ENCODE data around the gene ALDH2. TPM values are rescaled to one million over a fixed set of nuclear protein-coding genes. Genes with fewer than 3 reads are reported as not detected.

The ALDH2 gene
- total RNA-seq, 2 experiments from 2014 or later, result 0.29 to 0.31 TPM

GRCh38 chr12:111776836-111777344 is 10.2 kb downstream of the ALDH2 start:
- H3K9me3 Mint-ChIP-seq (ENCODE audit: insufficient read depth), result no peaks in the 10 kb centered on the region
- CTCF ChIA-PET, result interaction anchor here (1.4 kb wide), 1 partner anchor 36 kb away, joined by 3 read pairs; no protein-coding TSS in a partner anchor
- H3K36me3 Mint-ChIP-seq (ENCODE audit: low read depth), result no peaks in the 10 kb centered on the region

GRCh38 chr12:111777345-111778045 is 10.8 kb downstream of the ALDH2 start:
- Mint-ChIP-seq H3K36me3 (ENCODE audit: low read depth) (no peaks in the 10 kb centered on the region), H3K27ac (no peak overlapping the region), H3K27me3 (ENCODE audit: low read depth) (peaks cover 3% of the 10 kb centered on the region), H3K9me3 (ENCODE audit: insufficient read depth) (no peaks in the 10 kb centered on the region), H3K4me3 (no peak overlapping the region), H3K4me1 (ENCODE audit: low read depth) (peaks cover 12% of the 10 kb centered on the region)
- CTCF ChIA-PET, result interaction anchor here (1.4 kb wide), 1 partner anchor 35 kb away, joined by 3 read pairs; no protein-coding TSS in a partner anchor
- POLR2A ChIA-PET, result no interaction called here
- no peak for ATAC-seq
- DNase-seq, result no peak

More at GRCh38 chr12:111776836-111777344, 10.2 kb downstream of the ALDH2 start:
- H3K27me3 Mint-ChIP-seq (ENCODE audit: low read depth), result peaks cover 3% of the 10 kb centered on the region
- no peak for DNase-seq
- ATAC-seq, result no peak
- POLR2A ChIA-PET, result interaction anchor here (0.9 kb wide), 1 partner anchor 91 kb away, joined by 3 read pairs; the partner anchor contains the start of genes ACAD10 and BRAP
- H3K4me1 Mint-ChIP-seq (ENCODE audit: low read depth), result peaks cover 12% of the 10 kb centered on the region
- H3K4me3 Mint-ChIP-seq, result no peak overlapping the region
- H3K27ac Mint-ChIP-seq, result no peak overlapping the region

- Mint-ChIP-seq H3K4me3 (no peak overlapping the region), H3K27ac (no peak overlapping the region), H3K27me3 (ENCODE audit: low read depth) (peaks cover 3% of the 10 kb centered on the region), H3K36me3 (ENCODE audit: low read depth) (no peaks in the 10 kb centered on the region), H3K4me1 (ENCODE audit: low read depth) (peaks cover 12% of the 10 kb centered on the region), H3K9me3 (ENCODE audit: insufficient read depth) (no peaks in the 10 kb centered on the region)
- ChIA-PET CTCF (no interaction called here), POLR2A (no interaction called here)
- DNase-seq, result no peak
- no peak for ATAC-seq
Measured at GRCh38 chr12:111780166-111780565, 13.4 kb downstream of the ALDH2 start.

DNA sequence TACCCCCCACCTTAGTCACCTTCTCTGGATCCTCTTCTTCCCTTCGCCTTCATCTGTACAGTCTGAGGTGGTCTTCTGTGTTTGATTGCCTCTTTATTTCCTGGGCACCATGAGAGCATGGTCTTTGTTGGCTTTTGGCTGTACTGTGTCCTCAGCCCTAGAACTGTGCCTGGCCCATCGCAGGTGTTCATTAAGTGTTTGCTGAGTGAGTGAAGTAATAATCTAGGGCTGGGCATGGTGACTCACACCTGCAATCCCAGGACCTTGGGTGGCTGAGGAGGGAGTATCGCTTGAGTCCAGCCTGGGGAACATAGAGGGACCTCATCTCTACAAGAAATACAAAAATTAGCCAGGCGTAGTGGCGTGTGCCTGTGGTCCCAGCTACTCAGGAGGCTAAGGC is 13.9 kb downstream of the ALDH2 start:
- ATAC-seq, result no peak
- H3K9me3 Mint-ChIP-seq (ENCODE audit: insufficient read depth), result no peaks in the 10 kb centered on the region
- ChIA-PET CTCF (interaction anchor here (1.2 kb wide), 1 partner anchor 193 kb away, joined by 3 read pairs; no protein-coding TSS in a partner anchor), POLR2A (no interaction called here)
- no peak for DNase-seq
- peaks cover 11% of the 10 kb centered on the region for H3K4me1 Mint-ChIP-seq (ENCODE audit: low read depth)
- H3K27me3 Mint-ChIP-seq (ENCODE audit: low read depth), result peaks cover 3% of the 10 kb centered on the region
- no peak overlapping the region for H3K4me3 Mint-ChIP-seq
- no peak overlapping the region for H3K27ac Mint-ChIP-seq
- no peaks in the 10 kb centered on the region for H3K36me3 Mint-ChIP-seq (ENCODE audit: low read depth)

DNA sequence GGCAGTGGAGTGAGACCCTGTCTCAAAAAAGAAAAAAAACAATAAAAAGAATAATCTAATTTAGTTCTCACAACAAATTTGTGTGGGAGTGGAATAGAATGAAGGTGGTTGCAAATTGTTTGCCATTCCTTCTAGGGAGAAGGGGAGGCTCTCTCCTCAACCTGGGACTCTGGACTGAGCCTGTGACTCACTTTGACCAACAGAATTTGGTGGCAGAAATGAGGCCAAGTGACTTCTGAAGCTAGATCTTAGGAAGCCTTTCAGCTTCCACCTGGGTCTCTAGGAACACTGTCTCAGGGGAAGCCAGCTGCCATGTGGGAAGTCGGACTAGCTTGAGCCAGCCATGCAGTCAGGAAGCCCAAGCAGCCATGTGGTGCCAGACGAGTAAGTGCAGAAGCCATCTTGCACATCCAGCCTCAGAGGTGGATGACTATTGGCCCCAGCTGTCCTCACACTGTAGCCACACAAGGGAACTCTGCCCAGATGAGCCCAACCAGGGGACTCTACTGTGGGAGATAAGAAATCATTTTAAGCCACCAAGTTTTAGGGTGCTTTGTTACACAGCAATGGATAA is 14.4 kb downstream of the ALDH2 start:
- ChIA-PET CTCF (interaction anchor here (1.2 kb wide), 1 partner anchor 192 kb away, joined by 3 read pairs; no protein-coding TSS in a partner anchor), POLR2A (no interaction called here)
- ATAC-seq (no peak), DNase-seq (no peak)
- Mint-ChIP-seq H3K4me3 (no peak overlapping the region), H3K9me3 (ENCODE audit: insufficient read depth) (no peaks in the 10 kb centered on the region), H3K27ac (no peak overlapping the region), H3K4me1 (ENCODE audit: low read depth) (peaks cover 5% of the 10 kb centered on the region), H3K27me3 (ENCODE audit: low read depth) (peaks cover 3% of the 10 kb centered on the region), H3K36me3 (ENCODE audit: low read depth) (no peaks in the 10 kb centered on the region)

- H3K4me1 Mint-ChIP-seq (ENCODE audit: low read depth), result peaks cover 5% of the 10 kb centered on the region
- ChIA-PET POLR2A (no interaction called here), CTCF (no interaction called here)
- H3K27ac Mint-ChIP-seq, result no peak overlapping the region
- no peak overlapping the region for H3K4me3 Mint-ChIP-seq
- H3K36me3 Mint-ChIP-seq (ENCODE audit: low read depth), result no peaks in the 10 kb centered on the region
- H3K27me3 Mint-ChIP-seq (ENCODE audit: low read depth), result no peaks in the 10 kb centered on the region
- no peak for ATAC-seq
- no peak for DNase-seq
- H3K9me3 Mint-ChIP-seq (ENCODE audit: insufficient read depth), result no peaks in the 10 kb centered on the region
Measured at GRCh38 chr12:111783046-111783445, 16.3 kb downstream of the ALDH2 start.

DNA sequence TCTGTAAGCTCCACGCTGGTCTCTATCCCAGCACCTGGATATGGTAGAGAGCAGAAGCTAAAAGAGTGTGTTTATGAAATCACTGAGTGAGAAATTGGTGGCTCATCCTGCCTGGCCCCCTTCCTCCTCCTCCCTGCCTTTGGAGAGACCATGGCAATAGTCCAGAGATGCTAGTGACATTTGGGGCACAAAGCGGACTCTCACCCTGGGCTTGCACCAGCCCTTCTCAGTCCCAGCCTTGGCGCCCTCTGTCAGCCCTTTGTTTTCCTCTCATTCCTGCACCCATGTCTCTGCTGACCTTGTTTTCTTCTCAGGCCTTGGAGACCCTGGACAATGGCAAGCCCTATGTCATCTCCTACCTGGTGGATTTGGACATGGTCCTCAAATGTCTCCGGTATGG is 18.2 kb downstream of the ALDH2 start:
- H3K9me3 Mint-ChIP-seq (ENCODE audit: insufficient read depth), result no peaks in the 10 kb centered on the region
- ChIA-PET CTCF (interaction anchor here (1.4 kb wide), 1 partner anchor 28 kb away, joined by 6 read pairs; no protein-coding TSS in a partner anchor), POLR2A (no interaction called here)
- DNase-seq (no peak), ATAC-seq (no peak)
- no peaks in the 10 kb centered on the region for H3K27me3 Mint-ChIP-seq (ENCODE audit: low read depth)
- no peak overlapping the region for H3K4me3 Mint-ChIP-seq
- peaks cover 5% of the 10 kb centered on the region for H3K4me1 Mint-ChIP-seq (ENCODE audit: low read depth)
- no peaks in the 10 kb centered on the region for H3K36me3 Mint-ChIP-seq (ENCODE audit: low read depth)
- no peak overlapping the region for H3K27ac Mint-ChIP-seq

- no peak overlapping the region for H3K27ac Mint-ChIP-seq
- no peak overlapping the region for H3K4me3 Mint-ChIP-seq
- ChIA-PET POLR2A (no interaction called here), CTCF (interaction anchor here (1.4 kb wide), 1 partner anchor 27 kb away, joined by 6 read pairs; no protein-coding TSS in a partner anchor)
- DNase-seq, result no peak
- H3K9me3 Mint-ChIP-seq (ENCODE audit: insufficient read depth), result no peaks in the 10 kb centered on the region
- H3K4me1 Mint-ChIP-seq (ENCODE audit: low read depth), result no peaks in the 10 kb centered on the region
- ATAC-seq, result no peak
- H3K36me3 Mint-ChIP-seq (ENCODE audit: low read depth), result no peaks in the 10 kb centered on the region
- H3K27me3 Mint-ChIP-seq (ENCODE audit: low read depth), result no peaks in the 10 kb centered on the region
Measured at GRCh38 chr12:111785651-111786050, 18.9 kb downstream of the ALDH2 start.

- no peaks in the 10 kb centered on the region for H3K9me3 Mint-ChIP-seq (ENCODE audit: insufficient read depth)
- POLR2A ChIA-PET, result interaction anchor here (0.6 kb wide), 1 partner anchor 676 kb away, joined by 3 read pairs; no protein-coding TSS in a partner anchor
- CTCF ChIA-PET, result interaction anchor here (2.5 kb wide), 1 partner anchor 24 kb away, joined by 6 read pairs; no protein-coding TSS in a partner anchor
- ATAC-seq, result no peak
- no peak overlapping the region for H3K4me3 Mint-ChIP-seq
- no peak for DNase-seq
- H3K36me3 Mint-ChIP-seq (ENCODE audit: low read depth), result no peaks in the 10 kb centered on the region
- no peaks in the 10 kb centered on the region for H3K27me3 Mint-ChIP-seq (ENCODE audit: low read depth)
- no peak overlapping the region for H3K27ac Mint-ChIP-seq
- H3K4me1 Mint-ChIP-seq (ENCODE audit: low read depth), result no peaks in the 10 kb centered on the region
Measured at GRCh38 chr12:111788178-111788654, 21.5 kb downstream of the ALDH2 start.

DNA sequence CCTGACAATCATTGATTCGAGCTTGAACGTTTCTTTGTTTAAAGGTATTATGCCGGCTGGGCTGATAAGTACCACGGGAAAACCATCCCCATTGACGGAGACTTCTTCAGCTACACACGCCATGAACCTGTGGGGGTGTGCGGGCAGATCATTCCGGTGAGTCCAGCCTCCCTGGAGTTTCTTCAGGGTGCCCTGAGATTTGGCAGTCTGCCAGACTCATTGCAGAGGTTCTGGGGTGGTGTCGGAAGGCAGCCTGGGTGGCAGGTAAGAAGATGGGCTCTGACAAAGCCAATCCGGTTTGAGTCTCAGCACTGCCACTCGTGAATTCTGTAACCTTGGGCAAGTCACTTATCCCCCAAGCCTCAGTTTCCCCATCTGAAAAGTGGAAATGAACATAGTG is 23.0 kb downstream of the ALDH2 start:
- DNase-seq, result no peak
- Mint-ChIP-seq H3K9me3 (ENCODE audit: insufficient read depth) (no peaks in the 10 kb centered on the region), H3K4me1 (ENCODE audit: low read depth) (no peaks in the 10 kb centered on the region), H3K36me3 (ENCODE audit: low read depth) (no peaks in the 10 kb centered on the region), H3K4me3 (no peak overlapping the region), H3K27ac (no peak overlapping the region), H3K27me3 (ENCODE audit: low read depth) (no peaks in the 10 kb centered on the region)
- CTCF ChIA-PET, result interaction anchor here (0.6 to 2.5 kb wide), 2 partner anchors 23 to 894 kb away, joined by 3 to 6 read pairs; no protein-coding TSS in a partner anchor
- POLR2A ChIA-PET, result no interaction called here
- ATAC-seq, result no peak

GRCh38 chr12:111791507-111791906 is 24.8 kb downstream of the ALDH2 start:
- ChIA-PET POLR2A (no interaction called here), CTCF (interaction anchor here (0.8 kb wide), 1 partner anchor 22 kb away, joined by 3 read pairs; no protein-coding TSS in a partner anchor)
- no peak overlapping the region for H3K4me3 Mint-ChIP-seq
- no peaks in the 10 kb centered on the region for H3K9me3 Mint-ChIP-seq (ENCODE audit: insufficient read depth)
- no peak for DNase-seq
- H3K36me3 Mint-ChIP-seq (ENCODE audit: low read depth), result no peaks in the 10 kb centered on the region
- no peak for ATAC-seq
- no peaks in the 10 kb centered on the region for H3K4me1 Mint-ChIP-seq (ENCODE audit: low read depth)
- H3K27me3 Mint-ChIP-seq (ENCODE audit: low read depth), result no peaks in the 10 kb centered on the region
- no peak overlapping the region for H3K27ac Mint-ChIP-seq
